Measurements from ENCODE around the gene PDS5B.

DNA sequence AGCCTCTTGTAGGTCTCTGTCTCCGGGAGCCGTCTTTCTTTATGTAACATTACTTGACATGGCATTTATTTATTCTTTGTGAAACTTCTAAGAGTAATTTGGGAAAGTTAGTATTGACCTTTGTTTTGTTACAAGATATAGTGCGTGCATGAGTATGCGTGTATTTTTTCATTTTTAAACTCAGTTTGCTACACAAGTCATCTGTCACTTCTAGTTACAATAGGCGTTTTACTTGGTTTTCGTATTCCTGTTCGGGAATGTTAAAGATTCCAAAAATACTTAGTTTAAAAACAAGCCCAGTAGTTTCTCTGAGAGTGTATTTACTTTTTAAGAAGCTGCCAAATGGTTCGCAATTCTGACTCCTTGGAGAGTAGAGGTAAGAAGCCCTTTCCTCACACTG, 3.2 kb downstream of the PDS5B start:
- TF ChIP-seq CTCF (tag by site-specific recombination; IDR thresholded peaks at IDR 0.05) (no peak), ZNF148 (tag by site-specific recombination; IDR thresholded peaks at IDR 0.05; ENCODE audit: borderline replicate concordance) (no peak), YY1 (tag by site-specific recombination; IDR thresholded peaks at IDR 0.05) (no peak), ZBTB10 (tag by site-specific recombination; IDR thresholded peaks at IDR 0.05) (no peak), ZNF174 (tag by site-specific recombination; IDR thresholded peaks at IDR 0.05) (no peak), TCF7L2 (IDR thresholded peaks at IDR 0.05; ENCODE audit: borderline replicate concordance, low read depth, low read length) (no peak), GLIS1 (tag by site-specific recombination; IDR thresholded peaks at IDR 0.05) (no peak), ZNF747 (tag by site-specific recombination; IDR thresholded peaks at IDR 0.05) (no peak), ZNF561 (tag by site-specific recombination; IDR thresholded peaks at IDR 0.05; ENCODE audit: borderline replicate concordance) (no peak), HOXD13 (CRISPR knock-in tag; IDR thresholded peaks at IDR 0.05; ENCODE audit: borderline replicate concordance) (no peak)
- TF ChIP-seq, protein P1, sequence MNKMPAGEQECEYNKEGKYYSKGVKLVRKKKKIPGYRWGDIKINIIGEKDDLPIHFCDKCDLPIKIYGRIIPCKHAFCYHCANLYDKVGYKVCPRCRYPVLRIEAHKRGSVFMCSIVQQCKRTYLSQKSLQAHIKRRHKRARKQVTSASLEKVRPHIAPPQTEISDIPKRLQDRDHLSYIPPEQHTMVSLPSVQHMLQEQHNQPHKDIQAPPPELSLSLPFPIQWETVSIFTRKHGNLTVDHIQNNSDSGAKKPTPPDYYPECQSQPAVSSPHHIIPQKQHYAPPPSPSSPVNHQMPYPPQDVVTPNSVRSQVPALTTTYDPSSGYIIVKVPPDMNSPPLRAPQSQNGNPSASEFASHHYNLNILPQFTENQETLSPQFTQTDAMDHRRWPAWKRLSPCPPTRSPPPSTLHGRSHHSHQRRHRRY (tag by site-specific recombination; IDR thresholded peaks at IDR 0.05), result no peak
- TF ChIP-seq, protein P2, sequence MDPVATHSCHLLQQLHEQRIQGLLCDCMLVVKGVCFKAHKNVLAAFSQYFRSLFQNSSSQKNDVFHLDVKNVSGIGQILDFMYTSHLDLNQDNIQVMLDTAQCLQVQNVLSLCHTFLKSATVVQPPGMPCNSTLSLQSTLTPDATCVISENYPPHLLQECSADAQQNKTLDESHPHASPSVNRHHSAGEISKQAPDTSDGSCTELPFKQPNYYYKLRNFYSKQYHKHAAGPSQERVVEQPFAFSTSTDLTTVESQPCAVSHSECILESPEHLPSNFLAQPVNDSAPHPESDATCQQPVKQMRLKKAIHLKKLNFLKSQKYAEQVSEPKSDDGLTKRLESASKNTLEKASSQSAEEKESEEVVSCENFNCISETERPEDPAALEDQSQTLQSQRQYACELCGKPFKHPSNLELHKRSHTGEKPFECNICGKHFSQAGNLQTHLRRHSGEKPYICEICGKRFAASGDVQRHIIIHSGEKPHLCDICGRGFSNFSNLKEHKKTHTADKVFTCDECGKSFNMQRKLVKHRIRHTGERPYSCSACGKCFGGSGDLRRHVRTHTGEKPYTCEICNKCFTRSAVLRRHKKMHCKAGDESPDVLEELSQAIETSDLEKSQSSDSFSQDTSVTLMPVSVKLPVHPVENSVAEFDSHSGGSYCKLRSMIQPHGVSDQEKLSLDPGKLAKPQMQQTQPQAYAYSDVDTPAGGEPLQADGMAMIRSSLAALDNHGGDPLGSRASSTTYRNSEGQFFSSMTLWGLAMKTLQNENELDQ (tag by site-specific recombination; IDR thresholded peaks at IDR 0.05; ENCODE audit: low read depth), result no peak
- TF ChIP-seq, protein P3, sequence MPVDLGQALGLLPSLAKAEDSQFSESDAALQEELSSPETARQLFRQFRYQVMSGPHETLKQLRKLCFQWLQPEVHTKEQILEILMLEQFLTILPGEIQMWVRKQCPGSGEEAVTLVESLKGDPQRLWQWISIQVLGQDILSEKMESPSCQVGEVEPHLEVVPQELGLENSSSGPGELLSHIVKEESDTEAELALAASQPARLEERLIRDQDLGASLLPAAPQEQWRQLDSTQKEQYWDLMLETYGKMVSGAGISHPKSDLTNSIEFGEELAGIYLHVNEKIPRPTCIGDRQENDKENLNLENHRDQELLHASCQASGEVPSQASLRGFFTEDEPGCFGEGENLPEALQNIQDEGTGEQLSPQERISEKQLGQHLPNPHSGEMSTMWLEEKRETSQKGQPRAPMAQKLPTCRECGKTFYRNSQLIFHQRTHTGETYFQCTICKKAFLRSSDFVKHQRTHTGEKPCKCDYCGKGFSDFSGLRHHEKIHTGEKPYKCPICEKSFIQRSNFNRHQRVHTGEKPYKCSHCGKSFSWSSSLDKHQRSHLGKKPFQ (tag by site-specific recombination; IDR thresholded peaks at IDR 0.05), result no peak
- TF ChIP-seq, protein P4, sequence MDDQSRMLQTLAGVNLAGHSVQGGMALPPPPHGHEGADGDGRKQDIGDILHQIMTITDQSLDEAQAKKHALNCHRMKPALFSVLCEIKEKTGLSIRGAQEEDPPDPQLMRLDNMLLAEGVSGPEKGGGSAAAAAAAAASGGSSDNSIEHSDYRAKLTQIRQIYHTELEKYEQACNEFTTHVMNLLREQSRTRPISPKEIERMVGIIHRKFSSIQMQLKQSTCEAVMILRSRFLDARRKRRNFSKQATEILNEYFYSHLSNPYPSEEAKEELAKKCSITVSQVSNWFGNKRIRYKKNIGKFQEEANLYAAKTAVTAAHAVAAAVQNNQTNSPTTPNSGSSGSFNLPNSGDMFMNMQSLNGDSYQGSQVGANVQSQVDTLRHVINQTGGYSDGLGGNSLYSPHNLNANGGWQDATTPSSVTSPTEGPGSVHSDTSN (CRISPR knock-in tag; IDR thresholded peaks at IDR 0.05), result no peak

All from HEK293 (cell line).